ENCODE results near the gene PPP6C. TPM values are rescaled to one million over a fixed set of nuclear protein-coding genes. Genes with fewer than 3 reads are reported as not detected.

The PPP6C gene
- total and polyA plus RNA-seq, 2 donors (not counting 3 experiments of a cell fraction or from before 2014, with no cell fraction given): 19.3 to 42.6 TPM

- CTCF ChIA-PET: no interaction called here
- POLR2A ChIA-PET: no interaction called here
- intact Hi-C loops (cut with micrococcal nuclease): loop anchor here (2.0 kb wide), 1 partner anchor 17 kb away; the partner anchor contains the start of gene RABEPK
Observed at GRCh38 chr9:125183561-125183960, 6.0 kb downstream of the PPP6C start.

More at GRCh38 chr9:125183561-125183960, 6.0 kb downstream of the PPP6C start:
- Histone ChIP-seq H3K4me2 (ENCODE audit: insufficient read depth, low read length) (peak overlapping the region; percentile 38), H2AFZ (ENCODE audit: low read depth, low read length) (no peak overlapping the region), H3K27ac (ENCODE audit: insufficient read depth, low read depth, low read length) (peak overlapping the region; percentile 22), H3K79me2 (ENCODE audit: control insufficient read depth, insufficient read depth, low read length) (peaks cover 82% of the 10 kb centered on the region), H3K9ac (replicated peaks; ENCODE audit: extremely low read depth, insufficient read depth, low read length) (no peak overlapping the region), H3K4me3 (replicated peaks in 1 of 3; ENCODE audit: insufficient read depth in 1 of 3, low read depth in 1 of 3, low read length in 3 of 3) (no peak overlapping the region), H3K9me3 (replicated peaks; ENCODE audit: control insufficient read depth, insufficient read depth, low read length) (no peaks in the 10 kb centered on the region), H3K4me1 (ENCODE audit: control insufficient read depth, extremely low read depth, insufficient read depth, low read length) (peaks cover 15% of the 10 kb centered on the region), H3K9me1 (replicated peaks; ENCODE audit: control insufficient read depth, extremely low read depth, insufficient read depth, low read length) (no peaks in the 10 kb centered on the region), H3K27me3 (ENCODE audit: control insufficient read depth in 2 of 2, insufficient read depth in 2 of 2, low read length in 2 of 2) (no peaks in the 10 kb centered on the region), H3K36me3 (ENCODE audit: control insufficient read depth in 2 of 2, extremely low read depth in 1 of 2, insufficient read depth in 2 of 2, low read length in 2 of 2) (no peaks in the 10 kb centered on the region), H4K20me1 (replicated peaks; ENCODE audit: control insufficient read depth, extremely low read depth, insufficient read depth, low read length) (peaks cover 5% of the 10 kb centered on the region)
- no TSS peak for BruUV-seq (replicated peaks)
- DNase-seq (ENCODE audit: low read depth, low spot score) (no peak), FAIRE-seq (no peak)
- dilution Hi-C loops (cut with MboI; ENCODE audit: extremely low pct_ligation_motif_present, low sequenced_read_pairs): no loop called here
- TF ChIP-seq POLR2AphosphoS5 (IDR thresholded peaks at IDR 0.05; ENCODE audit: insufficient read depth, low read depth, low read length) (no peak), CTCF (IDR thresholded peaks at IDR 0.05; ENCODE audit: extremely low read depth in 1 of 2, insufficient read depth in 1 of 2, low read depth in 1 of 2, low read length in 2 of 2) (no peak), FOS (IDR thresholded peaks at IDR 0.05; ENCODE audit: borderline replicate concordance, insufficient read depth, low read length) (no peak), EZH2 (IDR thresholded peaks at IDR 0.05; ENCODE audit: borderline replicate concordance, low read depth, low read length, severe bottlenecking) (no peak), JUN (IDR thresholded peaks at IDR 0.05; ENCODE audit: borderline replicate concordance, insufficient read depth, insufficient read length, low read depth) (no peak), GATA2 (IDR thresholded peaks at IDR 0.05; ENCODE audit: insufficient read depth, insufficient read length, low read depth, low read length) (no peak), MYC (IDR thresholded peaks at IDR 0.05; ENCODE audit: low read depth, low read length) (no peak), POLR2A (IDR thresholded peaks at IDR 0.05; ENCODE audit: low read depth, low read length) (no peak)
- TF ChIP-seq, protein P1, sequence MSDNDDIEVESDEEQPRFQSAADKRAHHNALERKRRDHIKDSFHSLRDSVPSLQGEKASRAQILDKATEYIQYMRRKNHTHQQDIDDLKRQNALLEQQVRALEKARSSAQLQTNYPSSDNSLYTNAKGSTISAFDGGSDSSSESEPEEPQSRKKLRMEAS (IDR thresholded peaks at IDR 0.05; ENCODE audit: insufficient read depth, insufficient read length): no peak
